T-helper 2 cell treated with Interferon-gamma antibody and Interleukin-4, amounts not matched to agents 5 μg/mL and 100 μg/mL, for 36 hours (primary cell): ENCODE measurements around the gene FBXW10.
"Not testable (repeated sequence)": the region's sequence is repeated elsewhere in the genome, so short reads cannot be mapped to it uniquely, and the experiment has no call there.

Experiments
- DNase-seq: peaks from one replicate; pipeline ENCODE4 v3.0.0; 2021; ENCODE audit warnings: low spot score
- H3K27ac Mint-ChIP-seq: one replicate; pipeline ENCODE4 v1.8.0; 2021; ENCODE audit warnings: mild to moderate bottlenecking, mixed read lengths
- H3K27me3 Mint-ChIP-seq: one replicate; pipeline ENCODE4 v1.8.0; 2021; ENCODE audit warnings: low read depth, mixed read lengths
- H3K36me3 Mint-ChIP-seq: one replicate; pipeline ENCODE4 v1.8.0; 2021; ENCODE audit warnings: low read depth, mixed read lengths
- H3K4me1 Mint-ChIP-seq: one replicate; pipeline ENCODE4 v1.8.0; 2021; ENCODE audit warnings: low read depth, mixed read lengths
- H3K4me3 Mint-ChIP-seq: one replicate; pipeline ENCODE4 v1.8.0; 2022; ENCODE audit warnings: mild to moderate bottlenecking, moderate library complexity, mixed read lengths
- H3K9me3 Mint-ChIP-seq: one replicate; pipeline ENCODE4 v1.8.0; 2021; ENCODE audit warnings: mixed read lengths

FBXW10 gene

DNA sequence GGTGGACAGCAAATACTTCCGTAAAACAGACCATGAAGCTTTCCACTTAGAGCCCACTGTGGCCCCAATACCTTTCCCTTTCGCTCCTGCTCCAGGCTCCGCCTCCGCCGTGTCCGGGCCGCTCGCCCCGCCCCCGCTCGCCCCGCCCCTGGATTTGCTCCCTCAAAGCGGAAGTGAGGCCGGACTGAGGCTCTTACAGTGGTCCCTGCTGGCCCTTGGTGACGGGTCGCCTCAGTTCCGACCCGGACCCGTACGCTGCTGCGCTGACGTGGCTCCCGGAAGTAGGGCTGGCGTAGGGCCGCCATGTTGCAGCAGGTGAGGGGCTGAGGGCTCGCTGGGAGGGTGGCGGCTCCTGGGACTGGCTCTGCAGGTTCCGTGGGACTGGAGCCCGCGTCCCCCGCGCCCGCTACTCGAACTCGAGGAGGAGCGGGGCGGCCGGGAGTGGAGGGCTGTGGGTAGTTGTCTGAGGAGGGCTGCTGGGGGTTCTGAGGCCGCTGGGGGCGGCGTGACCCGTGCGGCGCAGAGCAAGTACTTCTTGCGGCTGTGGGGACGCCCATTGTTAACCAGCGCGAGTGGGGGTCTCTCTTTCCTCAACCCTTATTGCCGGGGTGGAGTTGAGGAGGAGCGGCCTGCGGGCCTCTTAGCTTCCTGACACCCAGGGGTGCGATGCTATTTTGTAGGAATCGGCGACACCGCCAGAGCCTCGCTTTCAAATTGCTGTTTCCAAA lies 37.3 kb downstream of the FBXW10 start, which contains the start of gene TVP23B:
Gene TVP23B (plus strand): TSS at position 193 of the 728 bp plus-strand sequence. CDS start 111 bp downstream, at position 304.
- H3K36me3 Mint-ChIP-seq, H3K27me3 Mint-ChIP-seq, H3K9me3 Mint-ChIP-seq: not testable (repeated sequence)
- Mint-ChIP-seq H3K27ac (peak within 1 kb of the TSS; percentile 98), H3K4me1 (peaks cover 15% of the 10 kb centered on the region), H3K4me3 (peak within 1 kb of the TSS; percentile 94)
- DNase-seq: peak; percentile 92

DNA sequence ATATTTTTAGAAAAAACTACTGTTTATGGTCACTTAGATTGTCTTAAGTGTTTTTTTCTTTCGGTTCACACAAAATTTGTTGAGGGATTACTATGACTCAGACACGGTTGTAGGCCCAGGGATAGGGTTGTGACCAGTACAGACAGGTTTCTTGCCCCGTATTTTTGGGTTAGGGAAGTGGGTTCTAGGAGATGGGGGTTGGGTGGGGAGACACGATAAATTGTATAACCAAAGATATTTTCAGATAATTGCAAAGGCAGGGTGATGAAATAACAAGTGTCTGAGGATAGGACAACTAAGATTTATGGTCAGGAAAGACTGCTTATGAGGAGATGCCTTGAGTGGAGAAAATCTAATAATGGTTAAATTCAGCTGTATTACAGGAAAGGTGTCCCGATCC lies 38.0 kb downstream of the FBXW10 start:
- Mint-ChIP-seq H3K4me3 (peak overlapping the region; percentile 81), H3K4me1 (peaks cover 15% of the 10 kb centered on the region), H3K27ac (peak overlapping the region; percentile 81)
- not testable (repeated sequence) for H3K36me3 Mint-ChIP-seq, H3K27me3 Mint-ChIP-seq, DNase-seq, H3K9me3 Mint-ChIP-seq

- not testable (repeated sequence) for H3K4me3 Mint-ChIP-seq, DNase-seq, H3K27ac Mint-ChIP-seq, H3K27me3 Mint-ChIP-seq, H3K9me3 Mint-ChIP-seq
- Mint-ChIP-seq H3K4me1 (peaks cover 20% of the 10 kb centered on the region), H3K36me3 (peaks cover 15% of the 10 kb centered on the region)
Observed at GRCh38 chr17:18785933-18786332, 42.1 kb downstream of the FBXW10 start.

DNA sequence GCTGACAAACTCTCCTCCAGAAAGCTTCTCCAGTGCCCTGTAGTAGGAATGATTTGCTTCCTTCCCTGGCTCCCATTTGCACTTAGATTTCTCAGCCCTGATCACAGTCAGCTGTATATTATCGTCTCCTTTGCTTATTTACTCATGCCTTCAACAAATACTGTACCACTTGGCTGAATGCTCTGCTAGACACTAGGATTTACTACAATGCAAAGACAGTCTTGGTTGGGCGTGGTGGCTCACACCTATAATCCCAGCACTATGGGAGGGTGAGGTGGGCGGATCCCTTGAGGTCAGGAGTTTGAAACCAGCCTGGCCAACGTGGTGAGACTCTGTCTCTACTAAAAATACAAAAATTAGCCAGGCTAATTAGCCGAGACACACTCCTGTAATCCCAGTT lies 43.0 kb downstream of the FBXW10 start:
- DNase-seq, H3K27ac Mint-ChIP-seq, H3K27me3 Mint-ChIP-seq, H3K4me3 Mint-ChIP-seq, H3K9me3 Mint-ChIP-seq: not testable (repeated sequence)
- Mint-ChIP-seq H3K36me3 (peaks cover 17% of the 10 kb centered on the region), H3K4me1 (peaks cover 20% of the 10 kb centered on the region)

DNA sequence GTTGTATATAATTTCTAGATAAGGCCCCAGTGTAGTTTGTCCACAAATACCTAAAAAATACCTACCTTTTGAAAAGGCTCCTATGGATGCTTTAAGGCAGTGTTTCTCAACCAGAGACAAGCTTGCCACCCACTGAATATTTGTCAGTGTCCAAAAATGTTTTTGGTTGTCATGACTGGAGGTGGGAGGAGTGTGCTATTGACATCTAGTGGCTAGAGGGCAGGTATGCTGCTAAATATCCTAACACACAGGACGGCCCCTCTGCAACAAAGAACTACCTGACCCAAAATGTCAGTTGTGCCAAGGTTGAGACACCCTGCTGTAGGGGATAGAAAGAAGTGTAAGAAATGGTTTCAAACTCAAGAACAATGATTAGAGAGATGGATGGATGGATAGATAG lies 47.5 kb downstream of the FBXW10 start:
- H3K9me3 Mint-ChIP-seq, DNase-seq, H3K27ac Mint-ChIP-seq, H3K27me3 Mint-ChIP-seq, H3K4me3 Mint-ChIP-seq: not testable (repeated sequence)
- peaks cover 23% of the 10 kb centered on the region for H3K36me3 Mint-ChIP-seq
- H3K4me1 Mint-ChIP-seq: peaks cover 16% of the 10 kb centered on the region

DNA sequence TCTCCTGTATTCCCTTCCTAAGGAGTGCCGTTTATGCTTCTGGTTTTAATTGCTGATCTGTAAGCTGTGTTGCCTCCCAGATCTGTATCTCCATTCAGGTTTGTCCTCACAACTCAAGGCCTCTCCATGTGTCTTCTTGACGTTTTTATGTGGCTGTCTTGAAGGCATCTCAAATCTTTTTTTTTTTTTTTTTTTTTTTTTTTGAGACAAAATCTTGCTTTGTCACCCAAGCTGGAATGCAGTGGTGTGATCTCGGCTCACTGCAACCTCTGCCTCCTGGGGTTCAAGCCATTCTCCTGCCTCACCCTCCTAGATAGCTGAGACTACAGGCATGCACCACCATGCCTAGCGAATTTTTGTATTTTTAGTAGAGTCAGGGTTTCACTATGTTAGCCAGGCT lies 51.0 kb downstream of the FBXW10 start:
- H3K27me3 Mint-ChIP-seq, H3K9me3 Mint-ChIP-seq, H3K4me1 Mint-ChIP-seq, H3K27ac Mint-ChIP-seq, DNase-seq, H3K4me3 Mint-ChIP-seq: not testable (repeated sequence)
- peaks cover 33% of the 10 kb centered on the region for H3K36me3 Mint-ChIP-seq

DNA sequence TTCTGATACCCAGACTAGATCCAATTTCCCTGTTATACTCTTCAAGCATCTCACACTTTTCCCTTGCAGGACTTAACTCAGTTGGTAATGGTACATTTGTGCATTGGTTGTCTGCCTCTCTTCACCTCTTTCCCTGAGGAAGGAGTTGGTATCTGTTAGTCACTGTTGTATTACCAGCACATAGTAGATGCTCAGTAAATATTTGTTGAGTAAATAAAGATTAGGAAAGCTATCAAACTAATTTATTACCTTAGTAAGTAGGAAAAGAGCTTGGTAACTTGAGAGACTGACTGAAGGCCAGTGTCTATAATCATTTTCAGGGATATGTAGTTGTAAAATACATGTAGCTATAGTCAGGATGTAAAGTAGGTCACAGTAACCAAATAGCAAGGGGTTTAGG lies 53.0 kb downstream of the FBXW10 start:
- not testable (repeated sequence) for DNase-seq, H3K27me3 Mint-ChIP-seq, H3K4me3 Mint-ChIP-seq, H3K27ac Mint-ChIP-seq, H3K4me1 Mint-ChIP-seq, H3K9me3 Mint-ChIP-seq
- peaks cover 38% of the 10 kb centered on the region for H3K36me3 Mint-ChIP-seq

DNA sequence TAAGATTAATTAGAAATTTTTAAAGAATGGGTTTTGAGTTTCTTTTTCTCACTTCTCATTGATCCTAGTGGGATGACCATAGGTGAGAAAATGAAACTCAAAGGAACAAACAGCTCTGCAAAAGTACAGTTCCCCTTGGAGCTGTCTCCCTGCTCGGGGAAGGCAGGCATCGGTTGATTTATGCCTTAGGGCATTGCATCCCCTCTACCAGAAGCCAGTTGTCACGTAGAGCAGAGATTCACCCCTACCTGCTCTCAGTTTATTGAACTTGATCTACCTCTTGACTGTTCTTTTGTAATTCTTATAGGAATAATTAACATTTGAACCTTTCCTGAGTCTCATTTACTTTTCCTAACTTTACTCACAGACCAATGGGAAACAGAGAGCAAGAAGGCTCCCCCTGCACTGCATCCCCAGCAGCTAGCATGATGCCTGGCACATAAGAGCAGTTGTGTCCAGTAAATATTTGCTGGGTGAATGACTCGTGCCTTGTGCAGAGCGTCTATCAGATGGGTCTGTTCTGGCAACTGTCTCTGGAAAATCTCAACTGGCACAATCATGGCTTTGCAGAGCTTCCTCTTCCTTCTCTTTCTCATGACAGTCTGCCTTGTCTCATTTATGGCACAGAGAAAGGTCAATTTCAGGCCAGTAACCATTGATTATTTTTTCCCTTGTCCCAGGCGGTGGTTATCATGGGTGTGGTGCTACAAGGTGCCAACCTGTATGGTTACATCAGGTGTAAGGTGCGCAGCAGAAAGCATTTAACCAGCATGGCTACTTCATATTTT lies 59.8 kb downstream of the FBXW10 start:
- not testable (repeated sequence) for DNase-seq, H3K27ac Mint-ChIP-seq, H3K4me1 Mint-ChIP-seq, H3K9me3 Mint-ChIP-seq, H3K4me3 Mint-ChIP-seq, H3K27me3 Mint-ChIP-seq
- H3K36me3 Mint-ChIP-seq: peaks cover 32% of the 10 kb centered on the region

- H3K27ac Mint-ChIP-seq, H3K4me1 Mint-ChIP-seq, H3K36me3 Mint-ChIP-seq, DNase-seq, H3K4me3 Mint-ChIP-seq, H3K9me3 Mint-ChIP-seq, H3K27me3 Mint-ChIP-seq: not testable (repeated sequence)
Observed at GRCh38 chr17:18815924-18816323, 72.1 kb downstream of the FBXW10 start.

GRCh38 chr17:18816489-18817371 lies 72.9 kb downstream of the FBXW10 start:
- not testable (repeated sequence) for H3K27ac Mint-ChIP-seq, H3K36me3 Mint-ChIP-seq, H3K4me3 Mint-ChIP-seq, H3K9me3 Mint-ChIP-seq, H3K27me3 Mint-ChIP-seq
- peaks cover 13% of the 10 kb centered on the region for H3K4me1 Mint-ChIP-seq
- DNase-seq: peak; percentile 16

GRCh38 chr17:18821430-18821829 lies 77.6 kb downstream of the FBXW10 start:
- not testable (repeated sequence) for H3K9me3 Mint-ChIP-seq, H3K27ac Mint-ChIP-seq, H3K36me3 Mint-ChIP-seq, H3K4me3 Mint-ChIP-seq, DNase-seq, H3K27me3 Mint-ChIP-seq
- H3K4me1 Mint-ChIP-seq: peaks cover 13% of the 10 kb centered on the region

DNA sequence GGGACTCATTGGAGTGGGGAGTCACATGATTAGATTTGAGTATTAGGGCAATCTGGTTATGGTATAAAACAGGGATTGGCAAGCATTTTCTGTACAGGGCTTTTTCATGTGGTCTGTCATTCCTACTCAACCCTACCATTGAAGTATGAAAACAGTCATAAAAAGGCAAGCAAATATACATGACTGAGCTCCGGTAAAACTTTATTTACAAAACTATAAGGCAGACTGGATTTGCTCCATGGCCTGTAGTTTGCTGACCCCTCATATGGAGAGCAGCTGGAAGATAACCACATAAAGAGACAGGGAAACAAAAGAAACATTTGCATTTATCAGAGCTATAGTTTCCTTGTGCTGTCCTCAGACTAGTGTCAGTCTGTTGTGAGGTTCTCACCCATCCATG lies 83.8 kb downstream of the FBXW10 start:
- H3K4me1 Mint-ChIP-seq, H3K36me3 Mint-ChIP-seq, DNase-seq, H3K9me3 Mint-ChIP-seq, H3K27ac Mint-ChIP-seq, H3K27me3 Mint-ChIP-seq, H3K4me3 Mint-ChIP-seq: not testable (repeated sequence)
